ENCODE data around the gene ABRACL. TPM values are rescaled to one million over a fixed set of nuclear protein-coding genes. Genes with fewer than 3 reads are reported as not detected.

Gene ABRACL
- total RNA-seq, 1 experiment from 2014 or later = 22.2 TPM

DNA sequence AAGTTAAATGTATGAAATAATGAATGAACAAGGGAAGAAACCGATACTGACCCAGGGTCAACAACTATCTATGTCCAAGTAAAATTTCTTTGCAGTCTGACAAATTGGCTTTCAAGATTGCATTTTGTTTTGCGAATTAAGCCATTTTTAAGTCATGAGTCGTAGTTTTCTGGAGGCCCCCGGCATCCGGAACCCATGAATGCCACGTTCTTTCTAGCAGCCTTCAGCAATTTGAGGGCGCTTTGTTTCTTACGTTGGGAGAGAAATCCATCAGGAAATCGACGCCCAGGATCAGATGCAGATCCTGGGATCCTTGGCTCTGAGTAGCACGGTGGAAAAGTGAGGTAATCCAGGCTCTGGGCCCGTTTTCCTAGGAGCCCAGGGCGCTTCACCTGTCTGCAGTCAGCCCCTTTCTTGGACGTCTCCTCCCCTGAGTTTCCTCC lies 309 bp upstream of the ABRACL start:
- CTCF ChIA-PET = no interaction called here
- in situ Hi-C loops (cut with HindIII; ENCODE audit: low pct_unique_long_range_greater_than_20kb, low sequenced_read_pairs) = no loop called here
- intact Hi-C loops (cut with micrococcal nuclease; ENCODE audit: unreplicated experiment) = no loop called here
- TF ChIP-seq SIN3A (IDR thresholded peaks at IDR 0.05; ENCODE audit: borderline replicate concordance, insufficient read depth, low read depth, low read length) = no peak
- TF ChIP-seq POLR2AphosphoS5 (IDR thresholded peaks at IDR 0.05; ENCODE audit: low read depth, low read length) = no peak
- TF ChIP-seq, protein P1, sequence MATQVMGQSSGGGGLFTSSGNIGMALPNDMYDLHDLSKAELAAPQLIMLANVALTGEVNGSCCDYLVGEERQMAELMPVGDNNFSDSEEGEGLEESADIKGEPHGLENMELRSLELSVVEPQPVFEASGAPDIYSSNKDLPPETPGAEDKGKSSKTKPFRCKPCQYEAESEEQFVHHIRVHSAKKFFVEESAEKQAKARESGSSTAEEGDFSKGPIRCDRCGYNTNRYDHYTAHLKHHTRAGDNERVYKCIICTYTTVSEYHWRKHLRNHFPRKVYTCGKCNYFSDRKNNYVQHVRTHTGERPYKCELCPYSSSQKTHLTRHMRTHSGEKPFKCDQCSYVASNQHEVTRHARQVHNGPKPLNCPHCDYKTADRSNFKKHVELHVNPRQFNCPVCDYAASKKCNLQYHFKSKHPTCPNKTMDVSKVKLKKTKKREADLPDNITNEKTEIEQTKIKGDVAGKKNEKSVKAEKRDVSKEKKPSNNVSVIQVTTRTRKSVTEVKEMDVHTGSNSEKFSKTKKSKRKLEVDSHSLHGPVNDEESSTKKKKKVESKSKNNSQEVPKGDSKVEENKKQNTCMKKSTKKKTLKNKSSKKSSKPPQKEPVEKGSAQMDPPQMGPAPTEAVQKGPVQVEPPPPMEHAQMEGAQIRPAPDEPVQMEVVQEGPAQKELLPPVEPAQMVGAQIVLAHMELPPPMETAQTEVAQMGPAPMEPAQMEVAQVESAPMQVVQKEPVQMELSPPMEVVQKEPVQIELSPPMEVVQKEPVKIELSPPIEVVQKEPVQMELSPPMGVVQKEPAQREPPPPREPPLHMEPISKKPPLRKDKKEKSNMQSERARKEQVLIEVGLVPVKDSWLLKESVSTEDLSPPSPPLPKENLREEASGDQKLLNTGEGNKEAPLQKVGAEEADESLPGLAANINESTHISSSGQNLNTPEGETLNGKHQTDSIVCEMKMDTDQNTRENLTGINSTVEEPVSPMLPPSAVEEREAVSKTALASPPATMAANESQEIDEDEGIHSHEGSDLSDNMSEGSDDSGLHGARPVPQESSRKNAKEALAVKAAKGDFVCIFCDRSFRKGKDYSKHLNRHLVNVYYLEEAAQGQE (IDR thresholded peaks at IDR 0.05; ENCODE audit: insufficient read depth in 1 of 2, low read depth in 2 of 2, low read length in 1 of 2) = no peak
- no peak for TF ChIP-seq TCF7L2 (IDR thresholded peaks at IDR 0.05; ENCODE audit: low read depth, low read length)
- Histone ChIP-seq H3K36me3 (ENCODE audit: control insufficient read depth, insufficient read depth, low read length) (no peaks in the 10 kb centered on the region; the same call in 1 of the 2 replicates), H3K27me3 (ENCODE audit: control insufficient read depth, insufficient read depth, low read length) (no peaks in the 10 kb centered on the region; the same call in 1 of the 2 replicates), H3K4me3 (ENCODE audit: low read depth in 2 of 2, low read length in 2 of 2) (peak overlapping the region; percentile 72 to 82), H3K9me3 (ENCODE audit: control insufficient read depth, insufficient read depth, low read depth, low read length) (no peaks in the 10 kb centered on the region), H3K27ac (ENCODE audit: low read length) (peak overlapping the region; percentile 76), H3K4me1 (ENCODE audit: control insufficient read depth, insufficient read depth, low read length) (peaks cover 9% of the 10 kb centered on the region)
- DNase-seq (ENCODE audit: low read depth, low spot score) = no peak
- ATAC-seq = no peak
- no TSS peak for BruUV-seq (replicated peaks)
- POLR2A ChIA-PET = no interaction called here

DNA sequence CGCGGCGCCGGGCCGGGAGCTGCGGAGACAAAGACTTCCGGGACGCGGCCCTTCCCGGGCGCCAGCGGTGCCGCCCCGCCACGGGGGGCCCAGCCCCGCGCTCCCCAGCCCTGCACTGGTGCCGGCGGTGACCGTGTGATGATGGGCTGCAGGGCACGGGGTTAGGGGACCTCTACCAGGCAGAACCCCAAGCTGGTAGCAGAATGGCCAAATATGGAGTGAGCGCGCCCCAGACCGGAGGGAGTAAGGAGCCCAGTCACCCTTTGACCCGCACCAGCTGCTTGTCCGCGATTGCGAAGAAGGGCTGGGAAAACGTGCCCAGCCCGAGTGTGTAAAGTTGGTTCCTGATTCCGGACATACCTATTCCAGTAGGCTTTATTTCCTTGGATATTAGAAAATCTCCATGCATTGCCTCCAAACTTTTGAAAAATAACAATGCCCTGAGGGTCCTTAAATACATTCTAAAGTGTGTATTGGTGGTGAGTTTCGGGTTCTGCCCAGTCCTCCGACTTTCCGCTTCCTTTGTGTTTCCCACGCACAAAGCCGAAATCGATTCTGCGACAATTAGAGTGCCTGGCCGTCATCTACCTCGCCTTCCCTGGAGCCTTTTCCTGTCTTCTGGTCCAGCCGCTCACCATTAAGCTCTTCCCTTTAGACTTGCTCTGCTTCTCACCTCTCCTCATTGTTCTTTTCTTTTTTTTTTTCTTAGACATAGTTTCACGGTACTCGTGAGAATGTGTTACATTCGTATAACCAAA lies 1.1 kb downstream of the ABRACL start:
- H3K4me3 ChIP-seq (ENCODE audit: low read depth in 2 of 2, low read length in 2 of 2) = peak overlapping the region; percentile 72 to 82
- ChIA-PET POLR2A (no interaction called here), CTCF (no interaction called here)
- H3K27me3 ChIP-seq (ENCODE audit: control insufficient read depth, insufficient read depth, low read length) = no peaks in the 10 kb centered on the region; the same call in 1 of the 2 replicates
- intact Hi-C loops (cut with micrococcal nuclease; ENCODE audit: unreplicated experiment) = no loop called here
- in situ Hi-C loops (cut with HindIII; ENCODE audit: low pct_unique_long_range_greater_than_20kb, low sequenced_read_pairs) = no loop called here
- no peaks in the 10 kb centered on the region; the same call in 1 of the 2 replicates for H3K36me3 ChIP-seq (ENCODE audit: control insufficient read depth, insufficient read depth, low read length)
- DNase-seq (ENCODE audit: low read depth, low spot score) = no peak
- TF ChIP-seq, protein P1 (IDR thresholded peaks at IDR 0.05; ENCODE audit: insufficient read depth in 1 of 2, low read depth in 2 of 2, low read length in 1 of 2) = no peak
- TF ChIP-seq SIN3A (IDR thresholded peaks at IDR 0.05; ENCODE audit: borderline replicate concordance, insufficient read depth, low read depth, low read length) = 0 out of 2 replicates have a peak, but pooled peaks have one; percentile 33
- peaks cover 9% of the 10 kb centered on the region for H3K4me1 ChIP-seq (ENCODE audit: control insufficient read depth, insufficient read depth, low read length)
- no peak overlapping the region for H3K27ac ChIP-seq (ENCODE audit: low read length)
- TSS peak; percentile 63 for BruUV-seq (replicated peaks)
- peak; percentile 70 for ATAC-seq
- H3K9me3 ChIP-seq (ENCODE audit: control insufficient read depth, insufficient read depth, low read depth, low read length) = no peaks in the 10 kb centered on the region

Measured in Panc1 (cell line).